ENCODE results near the gene MAPK10. TPM values are rescaled to one million over a fixed set of nuclear protein-coding genes. Genes with fewer than 3 reads are reported as not detected.

The MAPK10 gene
- total RNA-seq, 4 donors from 2014 or later: 4.5 to 13.7 (median 9.8) TPM

GRCh38 chr4:85956293-85956945 is 403.4 kb downstream of the MAPK10 start:
- no peaks in the 10 kb centered on the region for H3K27me3 ChIP-seq
- intact Hi-C loops (cut with DNase I): no loop called here
- WGBS: 93% methylated on average over 9 of the region's 17 CpGs

GRCh38 chr4:85955620-85956292 is 404.1 kb downstream of the MAPK10 start:
- no peaks in the 10 kb centered on the region for H3K36me3 ChIP-seq
- no peak for DNase-seq (ENCODE audit: extremely low spot score)
- H3K27ac ChIP-seq (replicated peaks in 1 of 4): no peak overlapping the region
- TF ChIP-seq EP300 (IDR thresholded peaks at IDR 0.05) (no peak), POLR2AphosphoS5 (IDR thresholded peaks at IDR 0.05) (no peak), POLR2A (IDR thresholded peaks at IDR 0.05; ENCODE audit: low read depth) (no peak)
- TF ChIP-seq, protein P1, sequence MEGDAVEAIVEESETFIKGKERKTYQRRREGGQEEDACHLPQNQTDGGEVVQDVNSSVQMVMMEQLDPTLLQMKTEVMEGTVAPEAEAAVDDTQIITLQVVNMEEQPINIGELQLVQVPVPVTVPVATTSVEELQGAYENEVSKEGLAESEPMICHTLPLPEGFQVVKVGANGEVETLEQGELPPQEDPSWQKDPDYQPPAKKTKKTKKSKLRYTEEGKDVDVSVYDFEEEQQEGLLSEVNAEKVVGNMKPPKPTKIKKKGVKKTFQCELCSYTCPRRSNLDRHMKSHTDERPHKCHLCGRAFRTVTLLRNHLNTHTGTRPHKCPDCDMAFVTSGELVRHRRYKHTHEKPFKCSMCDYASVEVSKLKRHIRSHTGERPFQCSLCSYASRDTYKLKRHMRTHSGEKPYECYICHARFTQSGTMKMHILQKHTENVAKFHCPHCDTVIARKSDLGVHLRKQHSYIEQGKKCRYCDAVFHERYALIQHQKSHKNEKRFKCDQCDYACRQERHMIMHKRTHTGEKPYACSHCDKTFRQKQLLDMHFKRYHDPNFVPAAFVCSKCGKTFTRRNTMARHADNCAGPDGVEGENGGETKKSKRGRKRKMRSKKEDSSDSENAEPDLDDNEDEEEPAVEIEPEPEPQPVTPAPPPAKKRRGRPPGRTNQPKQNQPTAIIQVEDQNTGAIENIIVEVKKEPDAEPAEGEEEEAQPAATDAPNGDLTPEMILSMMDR (IDR thresholded peaks at IDR 0.05): no peak
- H3K4me1 ChIP-seq: peaks cover 0 to 5% (median 0%) of the 10 kb centered on the region in 4 donors
- intact Hi-C loops (cut with DNase I): no loop called here
- no peaks in the 10 kb centered on the region for H3K9me3 ChIP-seq
- no peaks in the 10 kb centered on the region for H3K27me3 ChIP-seq
- no peak overlapping the region for H3K4me3 ChIP-seq

More at GRCh38 chr4:85956293-85956945, 403.4 kb downstream of the MAPK10 start:
- H3K4me3 ChIP-seq: no peak overlapping the region
- no peaks in the 10 kb centered on the region for H3K9me3 ChIP-seq
- TF ChIP-seq POLR2AphosphoS5 (IDR thresholded peaks at IDR 0.05) (no peak), POLR2A (IDR thresholded peaks at IDR 0.05; ENCODE audit: low read depth) (no peak), EP300 (IDR thresholded peaks at IDR 0.05) (no peak)
- TF ChIP-seq, protein P1 (IDR thresholded peaks at IDR 0.05): no peak
- H3K27ac ChIP-seq (replicated peaks in 1 of 4): no peak overlapping the region
- no peak for DNase-seq (ENCODE audit: extremely low spot score)
- peaks cover 0 to 5% (median 0%) of the 10 kb centered on the region in 4 donors for H3K4me1 ChIP-seq
- H3K36me3 ChIP-seq: no peaks in the 10 kb centered on the region

- intact Hi-C loops (cut with DNase I): no loop called here
- no peak overlapping the region for H3K27ac ChIP-seq (replicated peaks in 1 of 4)
- DNase-seq (ENCODE audit: extremely low spot score): no peak
- H3K36me3 ChIP-seq: no peaks in the 10 kb centered on the region
- no peaks in the 10 kb centered on the region for H3K9me3 ChIP-seq
- no peaks in the 10 kb centered on the region for H3K27me3 ChIP-seq
- WGBS: 62% methylated on average over 3 of the region's 3 CpGs
- TF ChIP-seq EP300 (IDR thresholded peaks at IDR 0.05) (no peak), POLR2AphosphoS5 (IDR thresholded peaks at IDR 0.05) (no peak), POLR2A (IDR thresholded peaks at IDR 0.05; ENCODE audit: low read depth) (no peak)
- TF ChIP-seq, protein P1 (IDR thresholded peaks at IDR 0.05): no peak
- peaks cover 0 to 5% (median 0%) of the 10 kb centered on the region in 4 donors for H3K4me1 ChIP-seq
- H3K4me3 ChIP-seq: no peak overlapping the region
Measured at GRCh38 chr4:85953651-85954018, 406.2 kb downstream of the MAPK10 start.

GRCh38 chr4:85952972-85953650 is 406.7 kb downstream of the MAPK10 start:
- H3K4me3 ChIP-seq: no peak overlapping the region
- H3K9me3 ChIP-seq: no peaks in the 10 kb centered on the region
- H3K27me3 ChIP-seq: no peaks in the 10 kb centered on the region
- H3K36me3 ChIP-seq: no peaks in the 10 kb centered on the region
- no peak overlapping the region for H3K27ac ChIP-seq (replicated peaks in 1 of 4)
- DNase-seq (ENCODE audit: extremely low spot score): no peak
- 82% methylated on average over 3 of the region's 3 CpGs for WGBS
- TF ChIP-seq EP300 (IDR thresholded peaks at IDR 0.05): no peak
- no peak for TF ChIP-seq POLR2AphosphoS5 (IDR thresholded peaks at IDR 0.05)
- TF ChIP-seq POLR2A (IDR thresholded peaks at IDR 0.05; ENCODE audit: low read depth): no peak
- TF ChIP-seq, protein P1 (IDR thresholded peaks at IDR 0.05): no peak
- intact Hi-C loops (cut with DNase I): no loop called here
- peaks cover 0 to 5% (median 0%) of the 10 kb centered on the region in 4 donors for H3K4me1 ChIP-seq
